ENCODE measurements around the gene MAGOH. TPM values are rescaled to one million over a fixed set of nuclear protein-coding genes. Genes with fewer than 3 reads are reported as not detected.

MAGOH gene
- total and polyA plus RNA-seq, 2 of the 13 experiments (the other 11 are each of a cell fraction or from before 2014, with no cell fraction given), result 24.1 to 87.0 TPM

GRCh38 chr1:53183095-53183990 is 55.0 kb downstream of the MAGOH start (continued):
- TF ChIP-seq MAF1 (CRISPR knock-in tag; IDR thresholded peaks at IDR 0.05; ENCODE audit: borderline replicate concordance) (0 out of 2 replicates have a peak, but pooled peaks have one; percentile 32), THRA (CRISPR knock-in tag; IDR thresholded peaks at IDR 0.05; ENCODE audit: borderline replicate concordance) (peak; percentile 75), ZNF609 (CRISPR knock-in tag; IDR thresholded peaks at IDR 0.05; ENCODE audit: borderline replicate concordance) (peak; percentile 95), NFE2L2 (IDR thresholded peaks at IDR 0.05; ENCODE audit: low read length) (0 out of 2 replicates have a peak, but pooled peaks have one; percentile 5), ZNF431 (CRISPR knock-in tag; IDR thresholded peaks at IDR 0.05; ENCODE audit: borderline replicate concordance, low read depth) (no peak), BRCA1 (CRISPR knock-in tag; IDR thresholded peaks at IDR 0.05) (peak; percentile 59; the same call in 1 of the 2 replicates), ZNF292 (CRISPR knock-in tag; IDR thresholded peaks at IDR 0.05; ENCODE audit: borderline replicate concordance, low read depth) (peak; percentile 80), ZFX (CRISPR knock-in tag; IDR thresholded peaks at IDR 0.05; ENCODE audit: low read depth) (peak; percentile 64), ARNT2 (CRISPR knock-in tag; IDR thresholded peaks at IDR 0.05; ENCODE audit: low read depth) (peak; percentile 72; the same call in 1 of the 2 replicates), ZNF280D (CRISPR knock-in tag; IDR thresholded peaks at IDR 0.05) (0 out of 2 replicates have a peak, but pooled peaks have one; percentile 33), NFE2L1 (CRISPR knock-in tag; IDR thresholded peaks at IDR 0.05; ENCODE audit: borderline replicate concordance) (no peak), KLF11 (CRISPR knock-in tag; IDR thresholded peaks at IDR 0.05) (no peak), ZNF788 (CRISPR knock-in tag; IDR thresholded peaks at IDR 0.05; ENCODE audit: borderline replicate concordance) (peak; percentile 60; the same call in 1 of the 2 replicates), TFAP4 (IDR thresholded peaks at IDR 0.05; ENCODE audit: borderline replicate concordance, low read depth) (peak; percentile 63; the same call in 1 of the 2 replicates), ZNF790 (CRISPR knock-in tag; IDR thresholded peaks at IDR 0.05; ENCODE audit: borderline replicate concordance) (peak; percentile 51; the same call in 1 of the 2 replicates), ZNF367 (CRISPR knock-in tag; IDR thresholded peaks at IDR 0.05; ENCODE audit: borderline replicate concordance) (no peak)

All from HepG2 (cell line).